Measurements from ENCODE around the gene UBE3C. TPM values are rescaled to one million over a fixed set of nuclear protein-coding genes. Genes with fewer than 3 reads are reported as not detected.

Gene UBE3C
- total RNA-seq, 1 donor from 2014 or later = 54.2 TPM

DNA sequence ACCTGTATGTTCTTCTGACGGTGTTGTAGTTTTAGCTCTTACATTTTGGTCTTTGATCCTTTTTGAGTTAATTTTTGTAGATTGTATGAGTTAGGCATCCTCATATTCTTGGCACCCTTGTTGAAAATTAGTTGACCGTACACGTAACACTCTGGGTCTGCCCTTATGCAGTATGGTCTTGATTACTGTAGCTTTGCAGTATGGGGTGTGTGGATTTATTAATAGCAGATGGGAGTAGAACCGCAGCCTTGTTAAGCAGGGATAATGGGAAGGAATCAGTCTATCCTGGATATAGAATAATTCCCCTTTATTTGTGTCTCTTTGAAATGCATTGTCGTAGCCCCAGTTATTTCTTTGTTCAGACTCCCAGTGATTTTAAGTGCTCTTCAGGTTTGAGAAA, 95.5 kb downstream of the UBE3C start:
- Mint-ChIP-seq H3K4me3 (ENCODE audit: unreplicated experiment) (no peak overlapping the region), H3K9me3 (ENCODE audit: unreplicated experiment) (no peaks in the 10 kb centered on the region), H3K36me3 (ENCODE audit: low read depth, unreplicated experiment) (peaks cover 38% of the 10 kb centered on the region), H3K27ac (ENCODE audit: unreplicated experiment) (no peak overlapping the region), H3K4me1 (ENCODE audit: unreplicated experiment) (no peaks in the 10 kb centered on the region), H3K27me3 (ENCODE audit: unreplicated experiment) (no peaks in the 10 kb centered on the region)
- DNase-seq (ENCODE audit: low spot score) = no peak
- TF ChIP-seq, protein P1, sequence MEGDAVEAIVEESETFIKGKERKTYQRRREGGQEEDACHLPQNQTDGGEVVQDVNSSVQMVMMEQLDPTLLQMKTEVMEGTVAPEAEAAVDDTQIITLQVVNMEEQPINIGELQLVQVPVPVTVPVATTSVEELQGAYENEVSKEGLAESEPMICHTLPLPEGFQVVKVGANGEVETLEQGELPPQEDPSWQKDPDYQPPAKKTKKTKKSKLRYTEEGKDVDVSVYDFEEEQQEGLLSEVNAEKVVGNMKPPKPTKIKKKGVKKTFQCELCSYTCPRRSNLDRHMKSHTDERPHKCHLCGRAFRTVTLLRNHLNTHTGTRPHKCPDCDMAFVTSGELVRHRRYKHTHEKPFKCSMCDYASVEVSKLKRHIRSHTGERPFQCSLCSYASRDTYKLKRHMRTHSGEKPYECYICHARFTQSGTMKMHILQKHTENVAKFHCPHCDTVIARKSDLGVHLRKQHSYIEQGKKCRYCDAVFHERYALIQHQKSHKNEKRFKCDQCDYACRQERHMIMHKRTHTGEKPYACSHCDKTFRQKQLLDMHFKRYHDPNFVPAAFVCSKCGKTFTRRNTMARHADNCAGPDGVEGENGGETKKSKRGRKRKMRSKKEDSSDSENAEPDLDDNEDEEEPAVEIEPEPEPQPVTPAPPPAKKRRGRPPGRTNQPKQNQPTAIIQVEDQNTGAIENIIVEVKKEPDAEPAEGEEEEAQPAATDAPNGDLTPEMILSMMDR (IDR thresholded peaks at IDR 0.05; ENCODE audit: unreplicated experiment) = no peak

- Mint-ChIP-seq H3K9me3 (ENCODE audit: unreplicated experiment) (no peaks in the 10 kb centered on the region), H3K4me1 (ENCODE audit: unreplicated experiment) (no peaks in the 10 kb centered on the region), H3K27ac (ENCODE audit: unreplicated experiment) (no peak overlapping the region), H3K36me3 (ENCODE audit: low read depth, unreplicated experiment) (peaks cover 42% of the 10 kb centered on the region), H3K27me3 (ENCODE audit: unreplicated experiment) (no peaks in the 10 kb centered on the region), H3K4me3 (ENCODE audit: unreplicated experiment) (no peak overlapping the region)
- TF ChIP-seq, protein P1 (IDR thresholded peaks at IDR 0.05; ENCODE audit: unreplicated experiment) = no peak
- DNase-seq (ENCODE audit: low spot score) = no peak
These were observed 96.9 kb downstream of the UBE3C start for GRCh38 chr7:157235357-157236333.

DNA sequence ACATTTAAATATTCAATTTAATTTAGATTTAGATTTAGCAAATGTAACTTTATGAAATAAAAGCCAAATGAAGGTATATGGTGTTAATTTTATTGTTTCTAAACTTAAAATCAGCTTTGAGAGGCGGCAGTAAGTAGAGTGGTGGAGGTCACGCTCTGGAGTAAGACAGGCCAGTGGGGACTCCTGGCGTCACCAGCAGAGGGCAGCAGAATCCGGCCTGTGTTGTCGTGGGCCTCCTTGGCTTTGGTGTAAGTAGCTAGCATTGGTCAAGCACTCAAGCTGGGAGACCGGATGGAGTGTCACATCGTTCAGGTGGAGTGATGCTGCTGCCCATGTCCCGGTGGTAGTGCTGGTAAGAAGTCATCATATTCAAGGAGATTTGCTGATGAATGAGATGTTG, 99.4 kb downstream of the UBE3C start:
- Mint-ChIP-seq H3K27me3 (ENCODE audit: unreplicated experiment) (peaks cover 3% of the 10 kb centered on the region), H3K4me1 (ENCODE audit: unreplicated experiment) (no peaks in the 10 kb centered on the region), H3K4me3 (ENCODE audit: unreplicated experiment) (no peak overlapping the region), H3K9me3 (ENCODE audit: unreplicated experiment) (no peaks in the 10 kb centered on the region), H3K27ac (ENCODE audit: unreplicated experiment) (no peak overlapping the region), H3K36me3 (ENCODE audit: low read depth, unreplicated experiment) (peaks cover 32% of the 10 kb centered on the region)
- TF ChIP-seq, protein P1 (IDR thresholded peaks at IDR 0.05; ENCODE audit: unreplicated experiment) = no peak
- DNase-seq (ENCODE audit: low spot score) = no peak

- Mint-ChIP-seq H3K4me3 (ENCODE audit: unreplicated experiment) (no peak overlapping the region), H3K27me3 (ENCODE audit: unreplicated experiment) (peaks cover 3% of the 10 kb centered on the region), H3K4me1 (ENCODE audit: unreplicated experiment) (no peaks in the 10 kb centered on the region), H3K9me3 (ENCODE audit: unreplicated experiment) (no peaks in the 10 kb centered on the region), H3K36me3 (ENCODE audit: low read depth, unreplicated experiment) (peaks cover 26% of the 10 kb centered on the region), H3K27ac (ENCODE audit: unreplicated experiment) (no peak overlapping the region)
- no peak for DNase-seq (ENCODE audit: low spot score)
- TF ChIP-seq, protein P1 (IDR thresholded peaks at IDR 0.05; ENCODE audit: unreplicated experiment) = no peak
These were observed 101.0 kb downstream of the UBE3C start for GRCh38 chr7:157239571-157240270.
